Activated CD4-positive, alpha-beta T cell treated with anti-CD3 and anti-CD28 coated beads, Interleukin-2, amount 10 ng/mL, durations not matched to agents 24 days and 14 days (primary cell): ENCODE data around the gene LRCH2. TPM values are rescaled to one million over a fixed set of nuclear protein-coding genes. Genes with fewer than 3 reads are reported as not detected.

Source experiments
- DNase-seq: peaks from one replicate; pipeline ENCODE4 v3.0.0; 2022
- H3K27ac Mint-ChIP-seq: one replicate; pipeline ENCODE4 v1.8.0; 2022; ENCODE audit warnings: mild to moderate bottlenecking, mixed read lengths
- H3K27me3 Mint-ChIP-seq: one replicate; pipeline ENCODE4 v1.8.0; 2022; ENCODE audit warnings: mixed read lengths
- H3K36me3 Mint-ChIP-seq: one replicate; pipeline ENCODE4 v1.8.0; 2022; ENCODE audit warnings: low read depth, mild to moderate bottlenecking, mixed read lengths
- H3K4me1 Mint-ChIP-seq: one replicate; pipeline ENCODE4 v1.8.0; 2021; ENCODE audit warnings: mixed read lengths
- H3K4me3 Mint-ChIP-seq: one replicate; pipeline ENCODE4 v1.8.0; 2022; ENCODE audit warnings: mild to moderate bottlenecking, moderate library complexity, mixed read lengths
- H3K9me3 Mint-ChIP-seq: one replicate; pipeline ENCODE4 v1.8.0; 2021; ENCODE audit warnings: mixed read lengths
- intact Hi-C: fragments of 100-400 bp; cut with micrococcal nuclease; formaldehyde crosslinking; loops from one replicate; pipeline ENCODE4 v1.15.1; 2023
- total RNA-seq: library from RNA; stranded (reverse); gene quantifications from 2 replicates; pipeline ENCODE4 v1.2.3, GENCODE V29; 2022

LRCH2 gene
- total RNA-seq, 1 donor from 2014 or later: not detected

GRCh38 chrX:115189110-115189509, 44.8 kb downstream of the LRCH2 start, which contains the start of gene RBMXL3:
TSS of gene RBMXL3 (plus strand) at chrX:115189410. CDS start at chrX:115189442, 32 bp downstream.
- Mint-ChIP-seq H3K4me3 (no peak within 1 kb of the TSS), H3K4me1 (no peaks in the 10 kb centered on the region), H3K27me3 (no peaks in the 10 kb centered on the region), H3K36me3 (no peaks in the 10 kb centered on the region), H3K27ac (no peak within 1 kb of the TSS), H3K9me3 (peaks cover 6% of the 10 kb centered on the region)
- intact Hi-C loops: no loop called here
- no peak for DNase-seq

DNA sequence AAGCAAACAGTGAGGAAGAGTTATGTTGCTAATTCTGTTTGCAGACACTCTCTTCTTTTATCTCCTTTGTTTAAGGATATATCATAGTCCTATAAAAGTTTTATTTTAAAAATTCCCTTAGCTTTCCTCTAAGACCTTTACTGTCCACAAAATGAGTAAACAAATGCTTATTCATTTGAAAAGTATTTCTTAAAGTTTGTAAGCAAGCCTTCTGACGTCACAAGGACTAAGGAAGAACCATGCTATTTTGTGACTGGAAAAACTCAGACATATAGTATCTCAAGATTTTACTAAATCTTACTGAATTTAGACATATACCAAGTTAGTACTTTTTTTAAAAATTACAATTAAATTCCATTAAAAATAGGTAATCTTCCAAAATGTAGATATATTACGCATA, 49.9 kb downstream of the LRCH2 start:
- no peak overlapping the region for H3K27ac Mint-ChIP-seq
- H3K27me3 Mint-ChIP-seq: no peaks in the 10 kb centered on the region
- DNase-seq: no peak
- H3K4me1 Mint-ChIP-seq: no peaks in the 10 kb centered on the region
- H3K36me3 Mint-ChIP-seq: no peaks in the 10 kb centered on the region
- intact Hi-C loops: no loop called here
- no peak overlapping the region for H3K4me3 Mint-ChIP-seq
- peaks cover 3% of the 10 kb centered on the region for H3K9me3 Mint-ChIP-seq

GRCh38 chrX:115178473-115178872, 55.4 kb downstream of the LRCH2 start:
- intact Hi-C loops: no loop called here
- Mint-ChIP-seq H3K27me3 (no peaks in the 10 kb centered on the region), H3K9me3 (no peaks in the 10 kb centered on the region), H3K36me3 (no peaks in the 10 kb centered on the region), H3K4me1 (no peaks in the 10 kb centered on the region), H3K27ac (no peak overlapping the region), H3K4me3 (no peak overlapping the region)
- no peak for DNase-seq

DNA sequence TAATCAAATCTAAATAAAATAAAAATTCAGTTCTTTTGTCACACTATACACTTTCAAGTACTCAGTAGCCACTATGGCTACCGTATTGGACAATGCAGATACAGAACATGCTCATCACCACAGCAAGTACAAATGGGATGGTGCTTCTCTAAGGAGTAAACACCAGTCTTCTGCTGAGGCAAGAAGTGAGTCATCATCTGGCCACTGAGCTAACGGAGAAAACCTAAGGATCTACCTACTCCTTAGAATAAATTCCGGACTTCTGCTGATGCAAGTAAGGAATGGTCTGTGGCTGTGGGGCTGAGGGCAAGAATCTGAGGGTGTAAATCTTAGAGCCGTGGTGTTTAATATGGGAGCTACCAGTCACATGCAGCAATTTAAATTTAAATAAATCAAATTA, 56.0 kb downstream of the LRCH2 start:
- Mint-ChIP-seq H3K4me3 (no peak overlapping the region), H3K27ac (no peak overlapping the region), H3K36me3 (no peaks in the 10 kb centered on the region), H3K27me3 (no peaks in the 10 kb centered on the region), H3K9me3 (no peaks in the 10 kb centered on the region), H3K4me1 (no peaks in the 10 kb centered on the region)
- DNase-seq: no peak
- intact Hi-C loops: no loop called here

- no peaks in the 10 kb centered on the region for H3K9me3 Mint-ChIP-seq
- no peak overlapping the region for H3K4me3 Mint-ChIP-seq
- no peak overlapping the region for H3K27ac Mint-ChIP-seq
- no peaks in the 10 kb centered on the region for H3K27me3 Mint-ChIP-seq
- no peaks in the 10 kb centered on the region for H3K36me3 Mint-ChIP-seq
- DNase-seq: no peak
- intact Hi-C loops: no loop called here
- no peaks in the 10 kb centered on the region for H3K4me1 Mint-ChIP-seq
These were observed 59.3 kb downstream of the LRCH2 start for GRCh38 chrX:115174548-115174947.

GRCh38 chrX:115173181-115173580, 60.7 kb downstream of the LRCH2 start:
- no peak for DNase-seq
- intact Hi-C loops: no loop called here
- H3K4me1 Mint-ChIP-seq: no peaks in the 10 kb centered on the region

GRCh38 chrX:115147220-115147619, 86.7 kb downstream of the LRCH2 start:
- no peak overlapping the region for H3K4me3 Mint-ChIP-seq
- no peaks in the 10 kb centered on the region for H3K4me1 Mint-ChIP-seq
- no peaks in the 10 kb centered on the region for H3K27me3 Mint-ChIP-seq
- DNase-seq: no peak
- intact Hi-C loops: no loop called here
- no peaks in the 10 kb centered on the region for H3K9me3 Mint-ChIP-seq
- no peak overlapping the region for H3K27ac Mint-ChIP-seq
- H3K36me3 Mint-ChIP-seq: no peaks in the 10 kb centered on the region

More at GRCh38 chrX:115173181-115173580, 60.7 kb downstream of the LRCH2 start:
- Mint-ChIP-seq H3K9me3 (no peaks in the 10 kb centered on the region), H3K4me3 (no peak overlapping the region), H3K27me3 (no peaks in the 10 kb centered on the region), H3K27ac (no peak overlapping the region), H3K36me3 (no peaks in the 10 kb centered on the region)

GRCh38 chrX:115142057-115142456, 91.8 kb downstream of the LRCH2 start:
- Mint-ChIP-seq H3K9me3 (no peaks in the 10 kb centered on the region), H3K27me3 (no peaks in the 10 kb centered on the region), H3K36me3 (no peaks in the 10 kb centered on the region), H3K4me1 (no peaks in the 10 kb centered on the region), H3K27ac (no peak overlapping the region), H3K4me3 (no peak overlapping the region)
- intact Hi-C loops: no loop called here
- no peak for DNase-seq

DNA sequence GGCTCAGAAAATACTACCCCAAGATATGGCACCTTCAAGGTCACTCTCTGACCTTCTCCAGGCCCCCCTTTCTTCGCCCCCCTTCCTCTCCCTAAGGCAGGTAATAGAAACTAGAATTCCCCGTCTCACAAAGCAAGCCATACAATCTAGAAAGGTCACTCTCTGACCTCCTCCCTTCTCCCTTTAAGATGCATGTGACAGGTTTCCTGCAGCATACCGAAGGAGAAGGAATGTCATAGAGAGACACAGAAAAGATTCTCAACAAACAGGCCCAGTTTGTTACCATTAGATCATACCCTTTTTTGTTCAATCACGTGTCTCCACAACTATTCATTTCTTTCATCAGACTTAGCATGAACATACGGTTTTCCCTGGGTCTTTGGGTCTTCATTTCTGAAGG, 95.9 kb downstream of the LRCH2 start:
- no peak overlapping the region for H3K4me3 Mint-ChIP-seq
- H3K27me3 Mint-ChIP-seq: no peaks in the 10 kb centered on the region
- DNase-seq: no peak
- intact Hi-C loops: no loop called here
- H3K9me3 Mint-ChIP-seq: no peaks in the 10 kb centered on the region
- H3K4me1 Mint-ChIP-seq: no peaks in the 10 kb centered on the region
- H3K27ac Mint-ChIP-seq: no peak overlapping the region
- H3K36me3 Mint-ChIP-seq: no peaks in the 10 kb centered on the region

- no peak for DNase-seq
- no peaks in the 10 kb centered on the region for H3K4me1 Mint-ChIP-seq
- no peaks in the 10 kb centered on the region for H3K9me3 Mint-ChIP-seq
- no peak overlapping the region for H3K4me3 Mint-ChIP-seq
- H3K27me3 Mint-ChIP-seq: no peaks in the 10 kb centered on the region
- no peaks in the 10 kb centered on the region for H3K36me3 Mint-ChIP-seq
- intact Hi-C loops: no loop called here
- H3K27ac Mint-ChIP-seq: no peak overlapping the region
These were observed 99.5 kb downstream of the LRCH2 start for GRCh38 chrX:115134382-115134781.

DNA sequence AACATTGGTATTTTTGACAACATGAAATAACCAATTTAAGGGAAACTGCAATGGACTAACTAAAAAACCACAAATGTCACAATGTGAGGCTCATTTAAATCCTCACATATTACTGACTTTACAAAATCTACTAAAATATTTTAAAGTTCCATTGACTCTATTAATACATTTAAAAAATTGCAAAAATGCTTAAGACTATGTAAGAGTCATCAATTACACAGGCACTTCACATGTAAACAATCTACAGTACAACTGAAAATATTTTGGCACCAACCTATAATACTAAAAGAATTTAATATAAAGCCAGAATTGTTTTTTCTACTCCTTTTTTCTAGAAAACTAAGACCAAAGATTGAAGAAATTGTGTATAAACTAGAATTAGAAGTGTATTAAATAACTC, 121.5 kb downstream of the LRCH2 start:
- intact Hi-C loops: no loop called here
- H3K27ac Mint-ChIP-seq: no peak overlapping the region
- H3K36me3 Mint-ChIP-seq: no peaks in the 10 kb centered on the region
- no peak overlapping the region for H3K4me3 Mint-ChIP-seq
- no peak for DNase-seq
- no peaks in the 10 kb centered on the region for H3K27me3 Mint-ChIP-seq
- no peaks in the 10 kb centered on the region for H3K9me3 Mint-ChIP-seq
- H3K4me1 Mint-ChIP-seq: no peaks in the 10 kb centered on the region

- Mint-ChIP-seq H3K4me1 (no peaks in the 10 kb centered on the region), H3K27ac (no peak overlapping the region), H3K36me3 (no peaks in the 10 kb centered on the region), H3K4me3 (no peak overlapping the region), H3K9me3 (no peaks in the 10 kb centered on the region), H3K27me3 (no peaks in the 10 kb centered on the region)
- intact Hi-C loops: no loop called here
- no peak for DNase-seq
These were observed 135.0 kb downstream of the LRCH2 start for GRCh38 chrX:115098897-115099296.

DNA sequence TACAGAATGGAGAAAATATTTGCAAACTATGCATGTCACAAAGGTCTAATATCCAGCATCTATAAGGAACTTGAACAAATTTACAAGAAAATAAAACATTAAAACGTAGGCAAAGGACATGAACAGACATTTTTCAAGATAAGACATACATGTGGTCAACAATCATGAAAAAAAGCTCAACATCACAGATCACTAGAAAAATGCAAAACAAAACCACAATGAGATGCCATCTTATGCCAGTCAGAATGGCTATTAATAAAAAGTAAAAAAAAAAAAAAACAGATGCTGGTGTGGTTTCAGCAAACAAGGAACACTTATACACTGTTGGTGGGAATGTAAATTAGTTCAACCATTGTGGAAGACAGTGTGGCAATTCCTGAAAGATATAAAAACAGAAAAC, 140.7 kb downstream of the LRCH2 start:
- intact Hi-C loops: no loop called here
- no peak for DNase-seq
- H3K27me3 Mint-ChIP-seq: no peaks in the 10 kb centered on the region

DNA sequence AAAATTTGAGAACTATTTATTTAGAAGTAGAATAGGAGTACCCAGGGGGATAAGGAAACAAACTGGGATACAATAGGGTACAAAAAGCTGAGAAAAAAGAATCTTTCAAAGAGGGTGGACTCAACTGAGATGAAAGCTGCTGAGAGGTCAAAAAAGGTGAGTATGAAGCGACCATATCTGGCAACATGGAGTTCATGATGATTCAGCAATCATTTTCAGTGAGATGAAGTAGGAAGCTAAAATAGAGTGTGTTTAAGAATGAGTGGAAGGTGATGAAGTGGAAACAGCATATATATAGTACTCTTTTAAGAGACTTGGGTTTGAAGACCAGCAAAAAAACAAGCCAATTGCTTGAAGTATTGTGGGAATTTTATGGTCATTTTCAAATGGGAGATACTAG, 144.5 kb downstream of the LRCH2 start:
- no peak for DNase-seq
- Mint-ChIP-seq H3K4me1 (no peaks in the 10 kb centered on the region), H3K36me3 (no peaks in the 10 kb centered on the region), H3K27ac (no peak overlapping the region), H3K4me3 (no peak overlapping the region), H3K27me3 (no peaks in the 10 kb centered on the region), H3K9me3 (no peaks in the 10 kb centered on the region)
- intact Hi-C loops: no loop called here

More for the DNA sequence above, 140.7 kb downstream of the LRCH2 start:
- Mint-ChIP-seq H3K27ac (no peak overlapping the region), H3K36me3 (no peaks in the 10 kb centered on the region), H3K9me3 (no peaks in the 10 kb centered on the region), H3K4me1 (no peaks in the 10 kb centered on the region), H3K4me3 (no peak overlapping the region)

DNA sequence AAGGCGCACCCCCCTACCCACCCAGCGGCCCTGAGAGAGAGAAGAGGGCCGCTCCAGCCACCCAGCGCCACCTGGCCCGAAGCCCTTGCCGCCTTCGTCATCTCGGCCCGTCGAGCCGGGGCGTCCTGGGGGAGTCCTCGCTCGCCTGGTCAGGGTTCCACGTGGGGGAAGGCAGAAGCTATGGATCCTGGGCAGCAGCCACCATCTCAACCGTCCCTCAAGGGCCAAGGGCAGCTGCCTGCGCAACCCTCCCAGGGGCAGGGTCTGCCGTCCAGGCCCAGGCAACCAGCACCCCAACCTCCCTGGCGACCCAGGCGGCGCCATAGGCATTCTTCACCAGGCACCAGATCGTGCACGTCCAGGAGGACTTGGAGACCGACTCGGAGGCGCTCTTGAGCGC, 165.0 kb downstream of the LRCH2 start:
- DNase-seq: no peak
- peaks cover 4% of the 10 kb centered on the region for H3K9me3 Mint-ChIP-seq
- intact Hi-C loops: no loop called here
- no peak overlapping the region for H3K4me3 Mint-ChIP-seq
- no peak overlapping the region for H3K27ac Mint-ChIP-seq
- H3K27me3 Mint-ChIP-seq: no peaks in the 10 kb centered on the region
- H3K4me1 Mint-ChIP-seq: no peaks in the 10 kb centered on the region
- H3K36me3 Mint-ChIP-seq: no peaks in the 10 kb centered on the region
